GM15510 (cell line): Measurements from ENCODE around the gene TMEM236.

Experiments
- POLR2A ChIP-seq: IDR thresholded peaks from 3 replicates; pipeline ENCODE4 v1.6.1; 2011; ENCODE audit warnings: borderline replicate concordance; ENCODE audit not compliant: insufficient read length; ENCODE audit errors: extremely low read depth

Gene TMEM236

DNA sequence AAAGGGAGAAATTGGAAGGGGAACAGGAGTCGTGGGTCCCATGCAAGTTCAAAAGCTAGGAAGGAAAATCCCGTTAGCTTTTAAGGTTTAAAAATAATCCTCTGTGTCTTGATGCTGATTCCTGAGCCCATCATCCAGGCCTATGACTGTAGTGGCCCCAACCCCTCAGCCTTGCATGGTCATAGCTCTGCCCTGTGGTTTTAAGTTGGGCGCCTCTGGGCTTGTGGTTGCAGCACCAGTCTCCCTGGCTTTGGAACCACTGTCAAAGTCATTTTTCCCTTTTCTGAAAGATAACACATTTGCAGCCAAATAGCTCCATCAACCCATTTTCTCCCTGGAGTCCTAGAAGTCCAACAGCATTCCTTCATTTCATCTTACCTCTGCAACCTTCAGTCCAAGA, 13.6 kb downstream of the TMEM236 start:
- TF ChIP-seq POLR2A = no peak

DNA sequence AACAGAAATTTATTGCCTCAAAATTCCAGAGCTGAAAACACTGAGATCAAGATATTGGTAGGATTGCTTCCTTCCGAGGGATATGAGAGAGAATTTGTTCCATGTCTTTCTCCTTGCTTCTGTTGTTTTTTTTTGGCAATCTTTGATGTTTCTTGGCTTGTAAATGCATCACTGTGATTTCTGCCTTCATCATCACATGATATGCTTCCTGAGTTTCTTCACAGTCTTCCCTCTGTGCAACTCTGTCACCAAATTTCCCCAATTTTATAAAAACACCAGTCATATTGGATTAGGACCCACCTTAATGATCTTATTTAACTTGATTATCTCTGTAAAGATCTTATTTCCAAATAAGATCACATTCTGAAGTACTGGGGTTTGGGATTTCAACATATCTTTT, 14.7 kb downstream of the TMEM236 start:
- TF ChIP-seq POLR2A = no peak

DNA sequence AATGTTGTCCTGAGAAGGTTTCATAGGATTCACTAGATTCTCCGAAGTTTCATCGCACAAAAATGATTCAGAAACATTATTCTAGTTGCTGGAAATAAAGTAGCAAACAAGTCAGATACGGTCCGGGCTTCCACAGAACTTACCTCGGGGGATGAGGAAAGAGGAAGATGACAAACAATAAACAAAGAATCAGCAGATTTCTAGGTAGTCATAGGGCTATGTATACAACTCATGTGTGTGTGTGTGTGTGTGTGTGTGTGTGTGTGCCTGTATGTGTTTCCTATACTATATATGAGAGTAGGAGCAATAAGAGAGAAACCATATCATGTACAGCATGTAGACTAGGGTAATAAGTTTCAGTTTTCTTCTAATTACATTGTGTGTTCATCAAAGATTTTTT, 16.5 kb downstream of the TMEM236 start:
- no peak for TF ChIP-seq POLR2A

- no peak for TF ChIP-seq POLR2A
Measured at GRCh38 chr10:17768957-17769356, 17.0 kb downstream of the TMEM236 start.

DNA sequence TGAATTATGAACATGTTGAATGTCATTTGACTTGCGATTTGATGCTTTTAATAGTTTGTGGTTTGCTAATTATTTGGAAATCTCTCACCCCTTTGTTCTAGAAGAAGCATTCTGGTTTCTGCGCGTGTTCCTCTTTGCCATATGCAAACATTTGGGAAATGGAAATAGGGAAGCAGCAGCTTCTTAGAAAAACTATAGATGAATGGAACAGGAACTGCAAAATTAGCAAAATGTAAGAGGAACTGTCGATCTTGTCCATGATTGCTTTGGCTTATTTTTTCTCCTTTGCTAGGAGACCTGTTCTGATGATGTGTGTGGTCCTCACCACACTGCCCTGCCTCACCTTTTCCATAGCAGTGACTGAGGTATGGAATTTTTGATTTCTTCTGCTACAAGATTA, 19.0 kb downstream of the TMEM236 start:
- no peak for TF ChIP-seq POLR2A

DNA sequence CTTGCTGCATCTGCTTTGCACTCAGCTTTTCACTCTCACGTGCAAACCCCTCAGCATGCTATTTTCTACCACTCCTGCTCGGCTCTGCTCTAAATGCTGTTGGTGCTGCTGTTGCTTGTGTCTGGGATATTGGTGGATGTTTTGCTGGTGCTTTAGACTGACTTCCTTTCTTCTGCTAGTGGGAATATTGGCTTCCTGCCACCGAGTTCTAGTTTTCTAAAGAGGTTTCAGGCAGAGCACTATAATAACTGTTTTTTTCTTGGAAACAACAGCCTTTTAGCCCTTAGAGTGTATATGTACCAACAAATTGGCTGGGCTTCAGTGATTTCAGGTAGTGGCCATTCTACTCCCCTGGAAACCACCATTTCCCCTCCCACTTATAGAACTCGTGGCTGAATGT, 27.8 kb downstream of the TMEM236 start:
- no peak for TF ChIP-seq POLR2A

- TF ChIP-seq POLR2A = no peak
Measured at GRCh38 chr10:17780727-17781126, 28.7 kb downstream of the TMEM236 start.

DNA sequence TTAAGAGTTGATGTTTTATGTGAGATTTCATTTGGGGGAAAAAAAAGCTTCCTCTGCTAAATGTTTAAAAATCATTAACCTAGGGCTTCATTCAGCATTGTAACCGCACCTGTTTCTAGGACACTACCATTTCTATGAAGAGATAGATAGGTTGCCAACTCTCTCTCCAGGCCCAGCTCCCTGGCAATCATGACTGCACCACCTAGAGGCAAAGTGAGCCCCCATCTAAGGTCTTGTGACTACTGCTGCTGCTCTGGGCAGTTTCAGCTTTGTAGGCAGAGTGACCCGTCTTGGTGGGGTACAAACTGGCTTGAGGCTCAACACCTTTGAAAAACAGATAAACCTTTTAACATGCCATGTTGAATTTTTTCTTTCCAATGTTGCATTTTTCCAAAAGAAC, 29.9 kb downstream of the TMEM236 start:
- TF ChIP-seq POLR2A = no peak

- no peak for TF ChIP-seq POLR2A
Measured at GRCh38 chr10:17782921-17783665, 31.1 kb downstream of the TMEM236 start.

DNA sequence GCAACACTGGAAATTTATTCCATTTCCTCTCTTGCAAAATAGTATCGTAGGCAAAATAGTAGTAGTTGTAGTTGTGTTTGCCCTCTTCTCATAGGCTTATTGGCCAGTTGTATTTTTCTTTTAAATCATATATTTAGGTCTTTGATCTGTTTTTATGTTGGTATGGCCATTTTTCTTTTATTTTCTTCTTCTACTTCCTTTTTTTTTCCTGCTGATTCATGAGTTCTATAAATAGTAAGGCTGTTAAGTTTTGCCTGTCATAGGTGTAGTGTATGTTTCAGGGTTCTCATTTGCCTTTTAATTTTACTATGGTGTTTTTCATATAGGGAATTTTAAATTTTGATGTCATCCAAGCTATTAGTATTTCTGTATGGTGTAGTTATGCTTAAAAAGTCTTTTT, 31.8 kb downstream of the TMEM236 start:
- no peak for TF ChIP-seq POLR2A

- TF ChIP-seq POLR2A = no peak
Measured at GRCh38 chr10:17784688-17785087, 32.7 kb downstream of the TMEM236 start.

- TF ChIP-seq POLR2A = no peak
Measured at GRCh38 chr10:17785276-17785930, 33.4 kb downstream of the TMEM236 start.

GRCh38 chr10:17787087-17787961, 35.3 kb downstream of the TMEM236 start:
- no peak for TF ChIP-seq POLR2A

DNA sequence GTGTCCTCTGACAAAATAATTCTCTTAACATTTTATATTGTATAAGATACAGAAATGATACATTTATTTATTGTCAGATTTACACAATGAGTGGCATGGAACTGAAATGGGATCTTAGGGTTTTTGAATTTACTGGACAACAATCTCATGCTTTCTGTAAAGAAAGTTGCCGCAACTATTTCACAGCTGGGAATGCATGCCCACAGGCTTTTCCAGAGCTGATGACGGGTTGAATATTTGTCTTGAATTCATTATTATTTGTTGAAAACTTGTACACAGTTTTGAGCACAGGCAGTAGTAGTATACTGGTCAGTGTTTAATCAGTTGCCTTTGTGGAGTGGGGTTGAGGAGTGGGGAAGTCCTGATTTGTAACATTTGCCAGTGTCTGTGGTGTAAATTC, 36.6 kb downstream of the TMEM236 start:
- TF ChIP-seq POLR2A = no peak

- no peak for TF ChIP-seq POLR2A
Measured at GRCh38 chr10:17789396-17789795, 37.4 kb downstream of the TMEM236 start.

- TF ChIP-seq POLR2A = no peak
Measured at GRCh38 chr10:17790651-17791050, 38.6 kb downstream of the TMEM236 start.

GRCh38 chr10:17792991-17793390, 41.0 kb downstream of the TMEM236 start:
- TF ChIP-seq POLR2A = no peak
